Measurements from ENCODE around the gene PTPRCAP.

DNA sequence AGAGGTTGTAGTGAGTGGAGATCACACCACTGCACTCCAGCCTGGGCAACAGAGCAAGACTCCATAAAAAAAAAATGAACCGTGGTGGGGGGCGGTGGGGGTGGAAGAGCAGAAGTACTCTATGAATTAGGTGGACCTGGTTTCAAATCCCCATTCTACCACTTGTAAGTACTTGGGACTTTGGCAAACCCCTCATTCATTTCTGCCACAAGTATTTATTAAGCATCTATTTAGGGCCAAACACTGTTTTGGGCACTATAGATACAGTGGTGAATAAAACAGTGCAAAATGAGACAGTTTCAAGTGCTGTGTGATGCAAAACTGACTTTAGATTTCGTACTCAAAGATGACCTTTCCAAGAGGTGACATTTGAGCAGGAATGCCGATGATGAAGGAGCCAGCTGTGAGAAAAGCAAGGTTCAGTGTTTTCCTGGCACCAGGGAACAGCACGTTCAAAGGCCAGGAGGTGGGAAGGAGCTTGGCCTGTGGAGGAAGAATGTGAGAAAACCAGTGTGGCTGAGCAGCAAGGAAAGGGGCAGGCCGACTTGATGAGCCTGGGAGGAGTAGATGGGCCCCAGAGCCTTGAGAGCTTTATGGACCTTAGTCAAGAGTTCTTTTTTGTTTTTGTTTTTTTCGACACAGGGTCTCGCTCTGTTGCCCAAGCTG, 33.0 kb upstream of the PTPRCAP start:
- TF ChIP-seq CTCF (optimal IDR thresholded peaks at IDR 0.05 in 1 of 3, IDR thresholded peaks at IDR 0.05 in 1 of 3, conservative IDR thresholded peaks at IDR 0.05 in 1 of 3; ENCODE audit: extremely low read depth in 1 of 3, insufficient read depth in 2 of 3, low read length in 3 of 3) (no peak), EZH2 (IDR thresholded peaks at IDR 0.05; ENCODE audit: low read length) (no peak)

Data from keratinocyte (primary cell).